ENCODE measurements around the gene HNRNPH1. TPM values are rescaled to one million over a fixed set of nuclear protein-coding genes. Genes with fewer than 3 reads are reported as not detected.

HNRNPH1 gene
- total RNA-seq, 1 donor from 2014 or later, result 1,210 TPM

GRCh38 chr5:179601871-179602625 is 21.4 kb downstream of the HNRNPH1 start:
- CTCF ChIA-PET, result no interaction called here
- peaks cover 82% of the 10 kb centered on the region for H3K36me3 Mint-ChIP-seq (ENCODE audit: low read depth)

GRCh38 chr5:179599973-179600372 is 23.5 kb downstream of the HNRNPH1 start:
- Mint-ChIP-seq H3K27me3 (no peaks in the 10 kb centered on the region), H3K36me3 (ENCODE audit: low read depth) (peaks cover 79% of the 10 kb centered on the region), H3K4me3 (no peak overlapping the region), H3K27ac (no peak overlapping the region), H3K4me1 (no peaks in the 10 kb centered on the region), H3K9me3 (no peaks in the 10 kb centered on the region)
- ChIA-PET POLR2A (no interaction called here), CTCF (interaction anchor here (0.5 kb wide), 1 partner anchor 125 kb away, joined by 3 read pairs; no protein-coding TSS in a partner anchor)
- intact Hi-C loops (cut with micrococcal nuclease), result no loop called here
- ATAC-seq (ENCODE audit: low read depth) (no peak), DNase-seq (no peak)
- TF ChIP-seq, protein P1, sequence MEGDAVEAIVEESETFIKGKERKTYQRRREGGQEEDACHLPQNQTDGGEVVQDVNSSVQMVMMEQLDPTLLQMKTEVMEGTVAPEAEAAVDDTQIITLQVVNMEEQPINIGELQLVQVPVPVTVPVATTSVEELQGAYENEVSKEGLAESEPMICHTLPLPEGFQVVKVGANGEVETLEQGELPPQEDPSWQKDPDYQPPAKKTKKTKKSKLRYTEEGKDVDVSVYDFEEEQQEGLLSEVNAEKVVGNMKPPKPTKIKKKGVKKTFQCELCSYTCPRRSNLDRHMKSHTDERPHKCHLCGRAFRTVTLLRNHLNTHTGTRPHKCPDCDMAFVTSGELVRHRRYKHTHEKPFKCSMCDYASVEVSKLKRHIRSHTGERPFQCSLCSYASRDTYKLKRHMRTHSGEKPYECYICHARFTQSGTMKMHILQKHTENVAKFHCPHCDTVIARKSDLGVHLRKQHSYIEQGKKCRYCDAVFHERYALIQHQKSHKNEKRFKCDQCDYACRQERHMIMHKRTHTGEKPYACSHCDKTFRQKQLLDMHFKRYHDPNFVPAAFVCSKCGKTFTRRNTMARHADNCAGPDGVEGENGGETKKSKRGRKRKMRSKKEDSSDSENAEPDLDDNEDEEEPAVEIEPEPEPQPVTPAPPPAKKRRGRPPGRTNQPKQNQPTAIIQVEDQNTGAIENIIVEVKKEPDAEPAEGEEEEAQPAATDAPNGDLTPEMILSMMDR (IDR thresholded peaks at IDR 0.05), result no peak

More at GRCh38 chr5:179601871-179602625, 21.4 kb downstream of the HNRNPH1 start:
- TF ChIP-seq, protein P1 (IDR thresholded peaks at IDR 0.05), result no peak
- no peaks in the 10 kb centered on the region for H3K4me1 Mint-ChIP-seq
- no peaks in the 10 kb centered on the region for H3K9me3 Mint-ChIP-seq
- no peak overlapping the region for H3K27ac Mint-ChIP-seq
- ATAC-seq (ENCODE audit: low read depth) (no peak), DNase-seq (no peak)
- POLR2A ChIA-PET, result interaction anchor here (0.6 to 0.8 kb wide), 3 partner anchors 9 to 1660 kb away, joined by 3 read pairs; no protein-coding TSS in a partner anchor
- no peaks in the 10 kb centered on the region for H3K27me3 Mint-ChIP-seq
- intact Hi-C loops (cut with micrococcal nuclease), result no loop called here
- H3K4me3 Mint-ChIP-seq, result no peak overlapping the region

DNA sequence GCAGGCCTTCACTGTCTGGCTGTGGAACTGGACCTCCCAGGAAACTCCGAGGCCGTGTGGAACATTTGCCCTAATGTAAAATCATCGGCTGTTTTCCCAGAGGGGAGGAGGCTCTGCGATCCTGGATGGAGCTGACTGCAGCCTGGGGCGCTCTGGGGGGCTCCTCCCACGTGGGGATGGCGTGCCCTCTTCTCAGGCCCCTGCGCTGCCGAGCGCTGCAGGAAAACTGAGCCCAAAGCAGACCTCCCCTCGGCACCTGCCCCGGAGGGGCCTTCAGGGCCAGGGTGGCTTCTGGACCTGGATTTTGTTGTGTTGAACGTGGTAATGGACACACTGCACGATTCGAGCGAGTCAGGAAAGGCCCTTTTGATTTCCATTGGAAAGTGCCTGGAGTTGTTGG is 23.9 kb downstream of the HNRNPH1 start:
- ChIA-PET POLR2A (no interaction called here), CTCF (no interaction called here)
- no peak for ATAC-seq (ENCODE audit: low read depth)
- Mint-ChIP-seq H3K36me3 (ENCODE audit: low read depth) (peaks cover 83% of the 10 kb centered on the region), H3K27me3 (no peaks in the 10 kb centered on the region), H3K27ac (no peak overlapping the region), H3K4me1 (no peaks in the 10 kb centered on the region), H3K9me3 (no peaks in the 10 kb centered on the region), H3K4me3 (no peak overlapping the region)
- no peak for DNase-seq
- intact Hi-C loops (cut with micrococcal nuclease), result no loop called here
- TF ChIP-seq, protein P1 (IDR thresholded peaks at IDR 0.05), result no peak

GRCh38 chr5:179599100-179599499 is 24.4 kb downstream of the HNRNPH1 start:
- CTCF ChIA-PET, result no interaction called here
- ATAC-seq (ENCODE audit: low read depth), result no peak
- no peak overlapping the region for H3K4me3 Mint-ChIP-seq

DNA sequence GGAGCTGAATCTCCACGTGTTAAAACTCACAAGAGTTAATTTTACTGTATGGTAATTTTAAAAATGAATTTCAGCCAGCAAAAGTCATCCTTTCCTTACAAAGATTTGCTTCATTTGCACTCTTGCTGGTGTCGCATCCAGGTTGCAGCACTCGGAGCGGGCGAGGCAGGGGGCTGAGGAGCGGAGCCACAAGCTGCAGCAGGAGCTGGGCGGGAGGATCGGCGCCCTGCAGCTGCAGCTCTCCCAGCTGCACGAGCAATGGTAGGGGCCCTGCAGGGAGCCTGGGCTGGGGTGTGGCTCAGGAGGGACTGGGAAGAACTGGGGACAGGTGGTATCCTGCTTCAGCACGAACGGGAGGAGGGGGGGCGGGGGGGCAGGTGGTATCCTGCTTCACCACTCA is 27.1 kb downstream of the HNRNPH1 start:
- intact Hi-C loops (cut with micrococcal nuclease), result no loop called here
- no peak overlapping the region for H3K27ac Mint-ChIP-seq
- POLR2A ChIA-PET, result interaction anchor here (0.5 kb wide), 1 partner anchor 89 kb away, joined by 4 read pairs; no protein-coding TSS in a partner anchor
- CTCF ChIA-PET, result no interaction called here
- H3K4me3 Mint-ChIP-seq, result no peak overlapping the region
- peaks cover 83% of the 10 kb centered on the region for H3K36me3 Mint-ChIP-seq (ENCODE audit: low read depth)
- DNase-seq, result no peak
- H3K4me1 Mint-ChIP-seq, result no peaks in the 10 kb centered on the region
- no peak for ATAC-seq (ENCODE audit: low read depth)
- TF ChIP-seq, protein P1 (IDR thresholded peaks at IDR 0.05), result no peak
- H3K27me3 Mint-ChIP-seq, result no peaks in the 10 kb centered on the region
- no peaks in the 10 kb centered on the region for H3K9me3 Mint-ChIP-seq

More at GRCh38 chr5:179599100-179599499, 24.4 kb downstream of the HNRNPH1 start:
- no peak overlapping the region for H3K27ac Mint-ChIP-seq
- H3K36me3 Mint-ChIP-seq (ENCODE audit: low read depth), result peaks cover 81% of the 10 kb centered on the region
- DNase-seq, result no peak
- TF ChIP-seq, protein P1 (IDR thresholded peaks at IDR 0.05), result no peak
- H3K27me3 Mint-ChIP-seq, result no peaks in the 10 kb centered on the region
- intact Hi-C loops (cut with micrococcal nuclease), result no loop called here
- POLR2A ChIA-PET, result interaction anchor here (0.9 kb wide), 1 partner anchor 40 kb away, joined by 3 read pairs; no protein-coding TSS in a partner anchor
- no peaks in the 10 kb centered on the region for H3K4me1 Mint-ChIP-seq
- H3K9me3 Mint-ChIP-seq, result no peaks in the 10 kb centered on the region

Measured in activated B cell treated with CpG ODN at 0.5 μM for 24 hours (primary cell).